Activated effector memory CD4-positive, alpha-beta T cell treated with anti-CD3 and anti-CD28 coated beads, Interleukin-2, amount 50 U/mL, for 16 hours (primary cell): ENCODE measurements around the gene FUS.
"Not testable (repeated sequence)": the region's sequence is repeated elsewhere in the genome, so short reads cannot be mapped to it uniquely, and the experiment has no call there.

Source experiments
- DNase-seq: peaks from one replicate; pipeline ENCODE4 v3.0.0-alpha.2; 2020

Gene FUS

GRCh38 chr16:31144418-31144817, 35.5 kb upstream of the FUS start:
- DNase-seq, result not testable (repeated sequence)

GRCh38 chr16:31145398-31145990, 34.4 kb upstream of the FUS start:
- DNase-seq, result no peak

GRCh38 chr16:31147574-31147973, 32.4 kb upstream of the FUS start:
- no peak for DNase-seq

GRCh38 chr16:31148281-31148728, 31.6 kb upstream of the FUS start:
- DNase-seq, result no peak

- DNase-seq, result no peak
These were observed 31.0 kb upstream of the FUS start for GRCh38 chr16:31148896-31149295.

GRCh38 chr16:31149332-31149731, 30.6 kb upstream of the FUS start:
- DNase-seq, result no peak

GRCh38 chr16:31149894-31150890, 29.7 kb upstream of the FUS start, which contains the start of gene PRSS36:
TSS of gene PRSS36 (minus strand) at chr16:31150066. CDS start at chr16:31150035, 31 bp downstream.
- DNase-seq, result no peak

GRCh38 chr16:31150976-31151375, 29.0 kb upstream of the FUS start:
- DNase-seq, result not testable (repeated sequence)

GRCh38 chr16:31157136-31157535, 22.8 kb upstream of the FUS start:
- no peak for DNase-seq

GRCh38 chr16:31167315-31167714, 12.6 kb upstream of the FUS start:
- DNase-seq, result no peak

- DNase-seq, result no peak
These were observed 11.1 kb upstream of the FUS start for GRCh38 chr16:31168848-31169247.

- DNase-seq, result not testable (repeated sequence)
These were observed 9.9 kb upstream of the FUS start for GRCh38 chr16:31170048-31170447.

- peak; percentile 77 for DNase-seq
These were observed 2.8 kb upstream of the FUS start for GRCh38 chr16:31177136-31177535.

GRCh38 chr16:31179219-31179746, 656 bp upstream of the FUS start:
- DNase-seq, result no peak

- DNase-seq, result peak; percentile 77
These were observed 1.3 kb downstream of the FUS start for GRCh38 chr16:31181102-31181830.

- DNase-seq, result no peak
These were observed 2.5 kb downstream of the FUS start for GRCh38 chr16:31182391-31182790.

GRCh38 chr16:31183432-31184428, 3.8 kb downstream of the FUS start:
- no peak for DNase-seq

- DNase-seq, result no peak
These were observed 4.9 kb downstream of the FUS start for GRCh38 chr16:31184888-31185287.

- DNase-seq, result no peak
These were observed 5.4 kb downstream of the FUS start for GRCh38 chr16:31185339-31185738.

GRCh38 chr16:31186176-31186575, 6.2 kb downstream of the FUS start:
- DNase-seq, result no peak

GRCh38 chr16:31186930-31187807, 7.2 kb downstream of the FUS start:
- no peak for DNase-seq
